Brain microvascular endothelial cell (primary cell): ENCODE results near the gene ACTL8.

Experiments
- DNase-seq: peaks from one replicate; pipeline ENCODE4 v3.0.0-alpha.2; 2020
- H3K27ac ChIP-seq: fragments of 250-450 bp; sonication (Bioruptor Pico); 2 replicates; pipeline ENCODE4 v1.5.1; 2020; ENCODE audit warnings: mild to moderate bottlenecking, moderate library complexity
- H3K27me3 ChIP-seq: fragments of 250-450 bp; sonication (Bioruptor Pico); replicated peaks from 2 replicates; pipeline ENCODE4 v1.5.1; 2020; ENCODE audit warnings: mild to moderate bottlenecking
- H3K36me3 ChIP-seq: fragments of 250-450 bp; sonication (Bioruptor Pico); replicated peaks from 2 replicates; pipeline ENCODE4 v1.5.1; 2020; ENCODE audit warnings: mild to moderate bottlenecking
- H3K4me3 ChIP-seq: 2 replicates; pipeline ENCODE4 v1.5.1; 2011; ENCODE audit warnings: low read depth, mild to moderate bottlenecking, control low read depth, low read length, moderate library complexity
- in situ Hi-C: cut with HindIII; loops from 2 replicates; pipeline ENCODE4 v1.10.0; 2017; ENCODE audit warnings: low sequenced_read_pairs, low pct_ligation_motif_present
- TF ChIP-seq, protein P1 (sequence below): IDR thresholded peaks from 2 replicates; pipeline ENCODE4 v1.5.1; 2011; ENCODE audit warnings: low read depth, mild to moderate bottlenecking, moderate library complexity, low read length, control low read depth, inconsistent platforms; ENCODE audit errors: missing control alignments

ACTL8 gene

DNA sequence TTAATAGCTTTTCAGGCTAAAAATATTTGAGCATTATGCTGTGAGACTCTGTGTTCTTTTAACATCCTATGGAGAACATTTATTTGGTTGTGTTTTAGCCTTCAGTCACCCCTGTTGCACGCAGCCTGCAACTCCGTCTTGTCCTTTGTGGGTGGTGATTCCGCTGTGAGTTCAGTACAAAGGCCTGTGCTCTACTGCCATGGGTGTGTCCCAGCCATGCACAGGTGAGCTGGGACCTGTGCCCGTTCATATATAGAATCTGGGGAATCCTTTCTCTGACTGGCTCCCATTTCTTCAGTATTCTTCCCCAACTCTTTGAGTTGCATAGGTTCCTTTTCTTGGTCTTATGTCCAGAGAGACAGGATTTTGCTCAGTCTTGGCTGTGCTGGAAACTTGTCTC is 61.4 kb downstream of the ACTL8 start:
- DNase-seq, result no peak
- in situ Hi-C loops, result no loop called here
- Histone ChIP-seq H3K4me3 (no peak overlapping the region), H3K27ac (no peak overlapping the region), H3K27me3 (no peaks in the 10 kb centered on the region), H3K36me3 (no peaks in the 10 kb centered on the region)
- TF ChIP-seq, protein P1, sequence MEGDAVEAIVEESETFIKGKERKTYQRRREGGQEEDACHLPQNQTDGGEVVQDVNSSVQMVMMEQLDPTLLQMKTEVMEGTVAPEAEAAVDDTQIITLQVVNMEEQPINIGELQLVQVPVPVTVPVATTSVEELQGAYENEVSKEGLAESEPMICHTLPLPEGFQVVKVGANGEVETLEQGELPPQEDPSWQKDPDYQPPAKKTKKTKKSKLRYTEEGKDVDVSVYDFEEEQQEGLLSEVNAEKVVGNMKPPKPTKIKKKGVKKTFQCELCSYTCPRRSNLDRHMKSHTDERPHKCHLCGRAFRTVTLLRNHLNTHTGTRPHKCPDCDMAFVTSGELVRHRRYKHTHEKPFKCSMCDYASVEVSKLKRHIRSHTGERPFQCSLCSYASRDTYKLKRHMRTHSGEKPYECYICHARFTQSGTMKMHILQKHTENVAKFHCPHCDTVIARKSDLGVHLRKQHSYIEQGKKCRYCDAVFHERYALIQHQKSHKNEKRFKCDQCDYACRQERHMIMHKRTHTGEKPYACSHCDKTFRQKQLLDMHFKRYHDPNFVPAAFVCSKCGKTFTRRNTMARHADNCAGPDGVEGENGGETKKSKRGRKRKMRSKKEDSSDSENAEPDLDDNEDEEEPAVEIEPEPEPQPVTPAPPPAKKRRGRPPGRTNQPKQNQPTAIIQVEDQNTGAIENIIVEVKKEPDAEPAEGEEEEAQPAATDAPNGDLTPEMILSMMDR, result no peak

DNA sequence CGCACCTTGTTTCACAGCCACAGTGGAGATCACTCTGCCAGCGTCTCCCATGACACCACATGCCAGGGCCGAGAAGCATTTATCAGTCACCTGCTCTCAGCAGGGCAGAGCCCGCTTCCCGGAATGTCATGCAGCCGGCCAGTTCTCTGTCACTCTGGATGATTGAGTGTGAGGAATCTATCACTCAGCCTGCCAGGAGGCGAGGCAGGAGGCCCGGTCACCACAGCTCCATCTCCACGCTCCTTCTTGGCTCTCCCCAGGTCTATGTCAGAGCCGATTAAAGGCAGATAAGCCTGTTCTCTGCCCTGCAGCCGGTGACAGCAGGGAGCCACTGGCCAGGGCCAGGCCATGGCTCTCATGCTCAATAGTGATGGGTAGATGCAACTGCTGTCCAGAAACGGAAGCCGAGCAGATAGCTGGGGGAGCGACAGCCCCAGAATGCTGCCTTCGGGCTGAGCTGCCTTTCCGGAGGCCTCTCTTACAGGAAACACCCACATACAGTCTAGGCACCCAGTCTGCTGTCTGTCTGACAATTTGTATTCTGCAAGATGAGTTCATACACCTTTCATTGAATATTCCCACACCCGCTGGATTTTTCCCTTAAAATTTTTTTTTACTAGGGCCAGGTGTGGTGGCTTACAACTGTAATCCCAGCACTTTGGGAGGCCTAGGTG is 64.1 kb downstream of the ACTL8 start:
- Histone ChIP-seq H3K4me3 (no peak overlapping the region), H3K27me3 (no peaks in the 10 kb centered on the region), H3K27ac (no peak overlapping the region), H3K36me3 (no peaks in the 10 kb centered on the region)
- in situ Hi-C loops, result no loop called here
- TF ChIP-seq, protein P1, result no peak
- DNase-seq, result no peak

DNA sequence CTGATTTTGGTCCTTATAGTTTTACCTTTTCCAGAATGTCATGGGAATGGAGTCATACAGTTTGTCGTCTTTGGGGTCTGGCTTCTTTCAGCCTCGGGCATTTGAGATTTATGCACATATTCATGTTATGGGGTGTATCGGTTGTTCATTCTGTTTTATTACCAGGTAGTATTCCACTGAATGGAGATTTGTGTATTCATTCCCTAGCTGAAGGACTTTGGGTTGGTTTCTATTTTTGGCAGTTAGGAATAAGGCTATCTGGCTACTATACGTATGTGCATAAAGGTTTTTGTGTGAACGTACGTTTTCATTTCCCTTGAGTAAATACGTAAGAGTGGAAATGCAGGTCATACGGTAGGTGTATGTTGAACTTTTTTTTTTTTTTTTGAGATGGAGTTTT is 65.1 kb downstream of the ACTL8 start:
- no peak overlapping the region for H3K27ac ChIP-seq

DNA sequence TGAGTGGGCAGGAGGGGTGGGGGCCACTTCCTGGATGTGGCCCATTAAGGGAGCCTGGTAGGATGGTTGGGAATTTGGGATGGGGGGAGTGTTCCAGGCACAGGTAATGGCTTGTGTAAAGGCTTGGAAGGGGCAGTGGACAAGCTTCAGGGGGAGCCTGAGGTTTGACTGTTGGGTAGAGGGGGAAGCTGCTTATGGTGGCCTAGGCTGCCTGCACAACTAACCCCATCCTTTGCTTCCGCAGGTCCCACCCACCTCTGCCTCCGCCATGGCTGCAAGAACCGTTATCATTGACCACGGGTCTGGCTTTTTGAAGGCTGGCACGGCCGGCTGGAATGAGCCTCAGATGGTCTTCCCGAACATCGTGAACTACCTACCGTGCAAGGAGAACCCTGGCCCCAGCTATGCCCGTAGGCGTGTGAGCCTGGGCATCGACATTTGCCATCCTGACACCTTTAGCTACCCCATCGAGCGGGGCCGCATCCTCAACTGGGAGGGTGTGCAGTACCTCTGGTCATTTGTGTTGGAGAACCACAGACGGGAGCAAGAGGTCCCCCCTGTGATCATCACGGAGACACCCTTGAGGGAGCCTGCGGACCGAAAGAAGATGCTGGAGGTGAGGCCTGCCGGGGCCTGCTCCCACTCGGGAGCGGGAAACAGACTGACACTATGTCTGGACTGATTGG is 67.8 kb downstream of the ACTL8 start:
- H3K27ac ChIP-seq, result no peak overlapping the region
- H3K27me3 ChIP-seq, result no peaks in the 10 kb centered on the region
- no peaks in the 10 kb centered on the region for H3K36me3 ChIP-seq
- H3K4me3 ChIP-seq, result no peak overlapping the region
- DNase-seq, result no peak
- TF ChIP-seq, protein P1, result no peak
- in situ Hi-C loops, result no loop called here

More for the DNA sequence above, 65.1 kb downstream of the ACTL8 start:
- in situ Hi-C loops, result no loop called here
- TF ChIP-seq, protein P1, result no peak
- DNase-seq, result no peak
- Histone ChIP-seq H3K4me3 (no peak overlapping the region), H3K27me3 (no peaks in the 10 kb centered on the region), H3K36me3 (no peaks in the 10 kb centered on the region)

DNA sequence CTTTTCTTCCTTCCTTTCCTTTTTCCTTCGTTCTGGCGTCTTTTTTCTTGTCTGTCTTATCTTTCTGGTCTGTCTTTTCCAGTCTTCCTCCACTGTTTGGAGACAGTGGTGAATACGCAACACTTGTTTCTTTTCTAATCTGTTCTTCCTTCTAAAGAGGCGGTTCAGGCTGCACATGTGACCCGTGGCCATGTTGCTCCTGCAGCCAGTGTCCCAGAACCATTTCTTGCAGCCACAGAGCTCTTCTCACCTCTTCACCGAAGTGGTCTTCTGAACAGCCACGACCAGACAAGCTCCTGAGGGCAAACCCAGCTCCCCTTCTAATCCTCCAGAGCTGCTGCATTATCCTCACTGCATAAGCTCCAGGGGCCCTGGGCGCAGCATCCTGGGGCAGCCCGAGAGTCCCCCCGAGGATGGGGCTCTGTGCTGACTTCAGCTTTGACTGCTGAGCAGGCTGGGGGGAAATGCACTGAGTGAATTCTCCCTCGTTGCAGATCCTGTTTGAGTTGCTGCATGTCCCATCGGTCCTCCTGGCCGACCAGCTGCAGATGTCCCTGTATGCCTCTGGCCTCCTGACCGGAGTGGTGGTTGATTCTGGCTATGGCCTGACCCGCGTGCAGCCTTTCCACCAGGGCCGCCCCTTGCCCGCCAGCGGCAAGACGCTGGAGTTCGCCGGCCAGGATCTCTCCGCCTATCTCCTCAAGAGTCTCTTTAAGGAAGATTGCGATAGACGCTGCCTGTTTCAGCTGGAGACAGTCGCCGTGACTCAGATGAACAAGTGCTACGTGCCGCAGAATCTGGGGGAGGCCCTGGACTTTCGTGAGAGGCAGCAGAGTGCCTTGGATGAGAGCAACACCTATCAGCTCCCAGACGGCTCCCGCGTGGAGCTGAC is 70.4 kb downstream of the ACTL8 start:
- Histone ChIP-seq H3K36me3 (no peaks in the 10 kb centered on the region), H3K27me3 (no peaks in the 10 kb centered on the region), H3K27ac (no peak overlapping the region), H3K4me3 (no peak overlapping the region)
- in situ Hi-C loops, result no loop called here
- TF ChIP-seq, protein P1, result no peak
- DNase-seq, result no peak
